GM23338 (cell line): ENCODE results near the gene MVB12B. TPM values are rescaled to one million over a fixed set of nuclear protein-coding genes. Genes with fewer than 3 reads are reported as not detected.

Source experiments
- ATAC-seq: fragments of 200-7000 bp; cut with Tn5 transposase; 3 replicates; pipeline ENCODE4 v1.9.1; 2020
- DNase-seq: peaks from one replicate; pipeline ENCODE4 v3.0.0-alpha.2; 2015; ENCODE audit warnings: low spot score
- H2AFZ ChIP-seq: fragments of 200-600 bp; sonication (generic); 2 replicates; pipeline ENCODE4 v1.8.0; 2016; ENCODE audit warnings: antibody characterized with exemption, mild to moderate bottlenecking, moderate library complexity
- H3F3A ChIP-seq: fragments of 200-600 bp; sonication (generic); replicated peaks from 2 replicates; pipeline ENCODE4 v1.8.0; 2017; ENCODE audit warnings: antibody characterized with exemption, mixed run types, low read depth
- H3K27ac ChIP-seq: fragments of 200-600 bp; sonication (generic); 2 replicates; pipeline ENCODE4 v1.6.1; 2016; ENCODE audit warnings: low read depth
- H3K27me3 ChIP-seq: fragments of 200-600 bp; sonication (generic); 2 replicates; pipeline ENCODE4 v1.8.0; 2016; ENCODE audit warnings: mild to moderate bottlenecking, mixed run types, moderate library complexity; ENCODE audit not compliant: insufficient read depth
- H3K36me3 ChIP-seq: fragments of 200-600 bp; sonication (generic); 2 replicates; pipeline ENCODE4 v1.8.0; 2016; ENCODE audit warnings: mild to moderate bottlenecking; ENCODE audit not compliant: insufficient read depth
- H3K4me1 ChIP-seq: fragments of 200-600 bp; sonication (generic); 2 replicates; pipeline ENCODE4 v1.8.0; 2016; ENCODE audit warnings: mild to moderate bottlenecking, moderate library complexity; ENCODE audit not compliant: insufficient read depth
- H3K4me2 ChIP-seq: fragments of 200-600 bp; sonication (generic); 2 replicates; pipeline ENCODE4 v1.7.1; 2017; ENCODE audit warnings: mixed run types
- H3K4me3 ChIP-seq: fragments of 200-600 bp; sonication (generic); 2 replicates; pipeline ENCODE4 v1.6.1; 2016; ENCODE audit warnings: mixed run types
- H3K79me2 ChIP-seq: fragments of 200-600 bp; sonication (generic); replicated peaks from 2 replicates; pipeline ENCODE4 v1.8.0; 2017; ENCODE audit warnings: mild to moderate bottlenecking; ENCODE audit not compliant: insufficient read depth
- H3K9me2 ChIP-seq: fragments of 200-600 bp; sonication (generic); 2 replicates; pipeline ENCODE4 v1.8.0; 2017; ENCODE audit not compliant: insufficient read depth
- H4K20me1 ChIP-seq: fragments of 200-600 bp; sonication (generic); replicated peaks from 2 replicates; pipeline ENCODE4 v1.8.0; 2017; ENCODE audit warnings: mild to moderate bottlenecking; ENCODE audit not compliant: insufficient read depth
- H3K27ac Mint-ChIP-seq: 2 replicates; pipeline ENCODE4 v1.8.0; 2020; ENCODE audit warnings: inconsistent platforms, mild to moderate bottlenecking, moderate library complexity, mixed read lengths
- H3K27me3 Mint-ChIP-seq: 3 replicates; pipeline ENCODE4 v1.8.0; 2022; ENCODE audit warnings: low read depth, mild to moderate bottlenecking, moderate library complexity, mixed read lengths, inconsistent platforms; ENCODE audit not compliant: insufficient read depth, poor library complexity
- H3K36me3 Mint-ChIP-seq: 3 replicates; pipeline ENCODE4 v1.8.0; 2021; ENCODE audit warnings: low read depth, mild to moderate bottlenecking, inconsistent platforms, moderate library complexity, mixed read lengths
- H3K4me1 Mint-ChIP-seq: 3 replicates; pipeline ENCODE4 v1.8.0; 2020; ENCODE audit warnings: mild to moderate bottlenecking, inconsistent platforms, mixed read lengths
- H3K4me3 Mint-ChIP-seq: 3 replicates; pipeline ENCODE4 v1.8.0; 2021; ENCODE audit warnings: moderate library complexity, mild to moderate bottlenecking, inconsistent platforms, mixed read lengths
- H3K9me3 Mint-ChIP-seq: 3 replicates; pipeline ENCODE4 v1.8.0; 2020; ENCODE audit warnings: moderate library complexity, mild to moderate bottlenecking, inconsistent platforms, mixed read lengths
- CREB1 ChIP-seq: fragments of 250-450 bp; sonication (Bioruptor Pico); IDR thresholded peaks from 2 replicates; pipeline ENCODE4 v1.5.0; 2020; ENCODE audit warnings: low read depth, mild to moderate bottlenecking, moderate library complexity
- CTCF ChIP-seq, 2 experiments: fragments of 200-600 bp in 1 of 2; sonication (generic) in 1 of 2; conservative IDR thresholded peaks; 2 replicates each; pipeline versions ENCODE4 v1.5.1 to v1.6.1; 2016 to 2017; ENCODE audit warnings: antibody characterized with exemption in 2 of 2, low read depth in 2 of 2, mild to moderate bottlenecking in 2 of 2, moderate library complexity in 1 of 2
- ETS1 ChIP-seq: IDR thresholded peaks from 2 replicates; pipeline ENCODE4 v1.6.1; 2016; ENCODE audit warnings: antibody characterized with exemption
- EZH2phosphoT487 ChIP-seq: fragments of 200-600 bp; sonication (generic); IDR thresholded peaks from one replicate; pipeline ENCODE4 v1.8.1; 2018; ENCODE audit warnings: antibody characterized with exemption; ENCODE audit not compliant: unreplicated experiment
- JUNB ChIP-seq: IDR thresholded peaks from one replicate; pipeline ENCODE4 v1.6.1; 2016; ENCODE audit warnings: antibody characterized with exemption; ENCODE audit not compliant: unreplicated experiment
- POLR2AphosphoS5 ChIP-seq: IDR thresholded peaks from 2 replicates; pipeline ENCODE4 v1.6.1; 2016; ENCODE audit warnings: antibody characterized with exemption, low read depth
- STAT1 ChIP-seq: IDR thresholded peaks from one replicate; pipeline ENCODE4 v1.6.1; 2016; ENCODE audit warnings: antibody characterized with exemption; ENCODE audit not compliant: unreplicated experiment
- ZNF331 ChIP-seq: fragments of 250-450 bp; sonication (Bioruptor Pico); IDR thresholded peaks from 2 replicates; pipeline ENCODE4 v1.5.0; 2020; ENCODE audit warnings: low read depth, mild to moderate bottlenecking, moderate library complexity
- ZNF462 ChIP-seq: fragments of 250-450 bp; sonication (Bioruptor Pico); IDR thresholded peaks from 2 replicates; pipeline ENCODE4 v1.5.0; 2020; ENCODE audit warnings: mild to moderate bottlenecking, moderate library complexity
- polyA plus RNA-seq: library from polyadenylated mRNA; unstranded; fragments of >200 nt; fragmentation: Nextera tagmentation; extraction: Ambion mirVana; gene quantifications from 2 replicates; pipeline ENCODE4 v1.2.1, GENCODE V29; 2016
- total RNA-seq: library from RNA; depleted of rRNA; stranded (reverse); fragments of >200 nt; shearing (Covaris generic); gene quantifications from 2 replicates; pipeline ENCODE4 v1.2.3, GENCODE V29; 2014

Gene MVB12B
- total and polyA plus RNA-seq, 2 experiments from 2014 or later, result 1.9 to 6.6 TPM

- ATAC-seq (no peak), DNase-seq (no peak)
- H3K36me3 Mint-ChIP-seq, result no peaks in the 10 kb centered on the region
- Histone ChIP-seq H2AFZ (no peak overlapping the region), H3K79me2 (no peaks in the 10 kb centered on the region), H3K4me1 (no peaks in the 10 kb centered on the region), H3K27me3 (no peaks in the 10 kb centered on the region), H3F3A (no peaks in the 10 kb centered on the region), H3K36me3 (no peaks in the 10 kb centered on the region), H3K27ac (no peak overlapping the region), H3K9me2 (peaks cover 5% of the 10 kb centered on the region; the same call in 1 of the 2 replicates), H4K20me1 (no peaks in the 10 kb centered on the region), H3K4me2 (no peak overlapping the region), H3K4me3 (no peak overlapping the region)
- no peaks in the 10 kb centered on the region; the same call in 2 of the 3 replicates for H3K9me3 Mint-ChIP-seq
- no peak overlapping the region for H3K27ac Mint-ChIP-seq
- H3K27me3 Mint-ChIP-seq, result peaks cover 5% of the 10 kb centered on the region
- H3K4me3 Mint-ChIP-seq, result no peak overlapping the region
- H3K4me1 Mint-ChIP-seq, result no peaks in the 10 kb centered on the region
- TF ChIP-seq ZNF462 (CRISPR knock-in tag) (no peak), STAT1 (no peak), ZNF331 (no peak), EZH2phosphoT487 (no peak), CREB1 (CRISPR knock-in tag) (no peak), JUNB (no peak), POLR2AphosphoS5 (no peak), ETS1 (no peak), CTCF (conservative IDR thresholded peaks at IDR 0.05; ENCODE audit: low read depth in 2 of 2) (no peak)
Observed at GRCh38 chr9:126312584-126313551, 13.8 kb upstream of the MVB12B start.
